ENCODE data around the gene PCDHGA1.
"Not testable (repeated sequence)": the region's sequence is repeated elsewhere in the genome, so short reads cannot be mapped to it uniquely, and the experiment has no call there.

PCDHGA1 gene

GRCh38 chr5:141407790-141408505, 77.6 kb downstream of the PCDHGA1 start, which contains the start of gene PCDHGB6:
TSS of gene PCDHGB6 (plus strand) at chr5:141408021. CDS start at chr5:141408203, 182 bp downstream.
- in situ Hi-C loops (cut with HindIII; ENCODE audit: low sequenced_read_pairs): loop anchor here (5.0 kb wide), 1 partner anchor 34 kb away; no protein-coding TSS in a partner anchor

GRCh38 chr5:141409598-141410306, 79.4 kb downstream of the PCDHGA1 start:
- in situ Hi-C loops (cut with HindIII; ENCODE audit: low sequenced_read_pairs): loop anchor here (5.0 kb wide), 1 partner anchor 33 kb away; no protein-coding TSS in a partner anchor

GRCh38 chr5:141411575-141411974, 81.3 kb downstream of the PCDHGA1 start:
- in situ Hi-C loops (cut with HindIII; ENCODE audit: low sequenced_read_pairs): no loop called here

GRCh38 chr5:141412854-141413539, 82.7 kb downstream of the PCDHGA1 start, which contains the start of gene PCDHGA10:
TSS of gene PCDHGA10 (plus strand) at chr5:141412987. CDS start at chr5:141413176, 189 bp downstream.
- in situ Hi-C loops (cut with HindIII; ENCODE audit: low sequenced_read_pairs): no loop called here

- in situ Hi-C loops (cut with HindIII; ENCODE audit: low sequenced_read_pairs): no loop called here
Observed at GRCh38 chr5:141413540-141414069, 83.3 kb downstream of the PCDHGA1 start.

- in situ Hi-C loops (cut with HindIII; ENCODE audit: low sequenced_read_pairs): not testable (repeated sequence)
Observed at GRCh38 chr5:141414548-141415274, 84.4 kb downstream of the PCDHGA1 start.

GRCh38 chr5:141415275-141415618, 84.9 kb downstream of the PCDHGA1 start:
- in situ Hi-C loops (cut with HindIII; ENCODE audit: low sequenced_read_pairs): not testable (repeated sequence)

- in situ Hi-C loops (cut with HindIII; ENCODE audit: low sequenced_read_pairs): not testable (repeated sequence)
Observed at GRCh38 chr5:141417494-141418172, 87.3 kb downstream of the PCDHGA1 start, which contains the start of gene PCDHGB7. TSS of gene PCDHGB7 (plus strand) at chr5:141417677. CDS start at chr5:141417860, 183 bp downstream.

GRCh38 chr5:141419074-141419880, 89.0 kb downstream of the PCDHGA1 start:
- in situ Hi-C loops (cut with HindIII; ENCODE audit: low sequenced_read_pairs): no loop called here

GRCh38 chr5:141420855-141421488, 90.7 kb downstream of the PCDHGA1 start, which contains the start of gene PCDHGA11:
TSS of gene PCDHGA11 (plus strand) at chr5:141421051. CDS start at chr5:141421228, 177 bp downstream.
- in situ Hi-C loops (cut with HindIII; ENCODE audit: low sequenced_read_pairs): no loop called here

- in situ Hi-C loops (cut with HindIII; ENCODE audit: low sequenced_read_pairs): no loop called here
Observed at GRCh38 chr5:141421489-141421855, 91.2 kb downstream of the PCDHGA1 start.

GRCh38 chr5:141422742-141423291, 92.5 kb downstream of the PCDHGA1 start:
- in situ Hi-C loops (cut with HindIII; ENCODE audit: low sequenced_read_pairs): no loop called here

- in situ Hi-C loops (cut with HindIII; ENCODE audit: low sequenced_read_pairs): loop anchor here (5.0 kb wide), 1 partner anchor 91 kb away; the partner anchor contains the start of gene PCDHGA2
Observed at GRCh38 chr5:141427783-141428426, 97.6 kb downstream of the PCDHGA1 start.

GRCh38 chr5:141430332-141431113, 100.2 kb downstream of the PCDHGA1 start, which contains the start of gene PCDHGA12:
TSS of gene PCDHGA12 (plus strand) at chr5:141430507. CDS start at chr5:141430760, 253 bp downstream.
- in situ Hi-C loops (cut with HindIII; ENCODE audit: low sequenced_read_pairs): no loop called here

- in situ Hi-C loops (cut with HindIII; ENCODE audit: low sequenced_read_pairs): no loop called here
Observed at GRCh38 chr5:141431286-141431685, 101.0 kb downstream of the PCDHGA1 start.

- in situ Hi-C loops (cut with HindIII; ENCODE audit: low sequenced_read_pairs): not testable (repeated sequence)
Observed at GRCh38 chr5:141432308-141432707, 102.0 kb downstream of the PCDHGA1 start.

GRCh38 chr5:141432726-141433125, 102.4 kb downstream of the PCDHGA1 start:
- in situ Hi-C loops (cut with HindIII; ENCODE audit: low sequenced_read_pairs): not testable (repeated sequence)

All from endothelial cell of hepatic sinusoid (primary cell).